Nucleus accumbens (tissue), 56 donors: ENCODE results near the gene UBE2E1.
"Not testable (repeated sequence)": the region's sequence is repeated elsewhere in the genome, so short reads cannot be mapped to it uniquely, and the experiment has no call there.

ENCODE experiments used
- DNase-seq, 56 donors: peaks; one replicate each; lab custom pipeline; 2025; lab: John Stamatoyannopoulos, UW

The UBE2E1 gene

GRCh38 chr3:23912335-23912734 is 106.6 kb downstream of the UBE2E1 start:
- DNase-seq = not testable (repeated sequence)

DNA sequence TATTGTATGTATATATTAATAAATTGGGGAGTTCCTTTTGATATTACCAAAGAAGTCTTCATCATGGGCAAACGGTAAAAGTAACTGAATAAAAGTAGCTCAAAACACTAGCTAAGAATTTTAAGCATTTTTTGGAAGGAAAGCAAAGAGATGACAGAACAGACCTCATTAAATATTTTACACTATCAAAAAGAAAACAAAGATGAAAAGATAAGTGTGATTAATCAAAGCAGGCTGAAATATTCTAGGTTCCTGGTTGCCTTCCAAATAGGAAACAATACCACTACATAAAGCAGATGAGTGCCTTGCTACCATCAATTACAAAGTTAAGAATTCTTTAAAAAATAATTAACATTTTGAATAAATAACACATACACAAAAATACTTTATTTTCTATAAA is 107.4 kb downstream of the UBE2E1 start:
- no peak for DNase-seq

- no peak for DNase-seq
Observed at GRCh38 chr3:23913873-23914743, 108.4 kb downstream of the UBE2E1 start.

DNA sequence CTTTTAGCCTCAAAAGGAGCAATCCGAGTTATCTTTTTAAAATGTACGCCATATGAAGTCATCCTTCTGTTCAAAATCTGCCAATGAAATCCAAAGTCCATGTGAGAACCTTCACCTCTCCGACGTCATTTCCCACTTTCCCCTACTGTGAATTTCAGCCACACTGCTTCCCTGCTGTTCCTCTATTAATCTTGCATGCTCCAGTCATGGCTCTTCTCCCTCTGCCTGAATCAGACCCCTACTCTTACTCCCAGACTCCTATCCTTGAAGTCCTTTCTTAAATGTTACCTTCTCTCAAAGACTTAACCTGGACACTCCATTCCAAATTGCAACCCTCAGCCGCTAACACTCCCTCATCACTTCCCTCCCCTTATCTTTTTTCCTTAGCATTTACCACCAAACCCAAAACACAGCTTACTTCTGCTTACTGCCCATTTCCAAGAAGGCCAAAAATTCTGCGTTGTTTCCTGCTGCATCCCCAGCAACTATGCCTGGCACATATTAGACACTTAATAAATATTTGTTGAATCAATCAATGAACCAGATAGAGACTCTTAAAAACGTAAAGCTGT is 109.9 kb downstream of the UBE2E1 start:
- DNase-seq = peak in 6 of 56 donors; percentile 5 to 10 (median 6)

- DNase-seq = peak in 17 of 56 donors; percentile 34 to 90 (median 59)
Observed at GRCh38 chr3:23916152-23916885, 110.6 kb downstream of the UBE2E1 start.

- DNase-seq = peak; percentile 61 to 98 (median 94)
Observed at GRCh38 chr3:23916886-23917678, 111.3 kb downstream of the UBE2E1 start, which contains the start of the genes NKIRAS1 and RPL15. Gene NKIRAS1 (minus strand): TSS chr3:23916990. CDS start chr3:23910904, 6,086 bp downstream. Gene RPL15 (plus strand): TSS chr3:23917132. CDS start chr3:23917860, 728 bp downstream.

- DNase-seq = peak in 1 of 56 donors; percentile 71
Observed at GRCh38 chr3:23917679-23918303, 112.0 kb downstream of the UBE2E1 start.

- not testable (repeated sequence) for DNase-seq
Observed at GRCh38 chr3:23918331-23918730, 112.6 kb downstream of the UBE2E1 start.

GRCh38 chr3:23919628-23920027 is 113.9 kb downstream of the UBE2E1 start:
- no peak for DNase-seq

- DNase-seq = no peak
Observed at GRCh38 chr3:23920151-23920655, 114.4 kb downstream of the UBE2E1 start.

- no peak for DNase-seq
Observed at GRCh38 chr3:23921052-23921511, 115.3 kb downstream of the UBE2E1 start.

- DNase-seq = no peak
Observed at GRCh38 chr3:23923786-23924185, 118.0 kb downstream of the UBE2E1 start.

- no peak for DNase-seq
Observed at GRCh38 chr3:23926246-23926645, 120.5 kb downstream of the UBE2E1 start.

- DNase-seq = peak in 12 of 56 donors; percentile 3 to 29 (median 15)
Observed at GRCh38 chr3:23926736-23927135, 121.0 kb downstream of the UBE2E1 start.

DNA sequence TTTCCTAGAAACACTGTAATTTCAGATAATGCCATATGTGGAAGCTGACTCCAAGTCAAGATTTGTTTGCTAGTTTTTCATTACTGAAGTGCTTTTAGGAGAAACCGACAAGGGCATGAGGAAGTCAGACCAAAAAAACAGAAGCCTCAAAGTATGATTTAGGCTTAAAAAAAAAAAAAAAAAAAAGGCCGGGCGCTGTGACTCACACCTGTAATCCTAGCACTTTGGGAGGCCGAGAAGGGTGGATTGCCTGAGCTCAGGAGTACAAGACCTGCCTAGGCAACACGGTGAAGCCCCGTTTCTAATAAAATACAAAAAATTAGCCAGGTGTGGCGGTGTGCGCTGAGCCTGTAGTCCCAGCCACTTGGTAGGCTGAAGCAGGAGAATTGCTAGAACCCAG is 122.8 kb downstream of the UBE2E1 start:
- DNase-seq = no peak

- no peak for DNase-seq
Observed at GRCh38 chr3:23931597-23931996, 125.8 kb downstream of the UBE2E1 start.

GRCh38 chr3:23932571-23932970 is 126.8 kb downstream of the UBE2E1 start:
- DNase-seq = no peak

GRCh38 chr3:23934253-23934652 is 128.5 kb downstream of the UBE2E1 start:
- DNase-seq = no peak

DNA sequence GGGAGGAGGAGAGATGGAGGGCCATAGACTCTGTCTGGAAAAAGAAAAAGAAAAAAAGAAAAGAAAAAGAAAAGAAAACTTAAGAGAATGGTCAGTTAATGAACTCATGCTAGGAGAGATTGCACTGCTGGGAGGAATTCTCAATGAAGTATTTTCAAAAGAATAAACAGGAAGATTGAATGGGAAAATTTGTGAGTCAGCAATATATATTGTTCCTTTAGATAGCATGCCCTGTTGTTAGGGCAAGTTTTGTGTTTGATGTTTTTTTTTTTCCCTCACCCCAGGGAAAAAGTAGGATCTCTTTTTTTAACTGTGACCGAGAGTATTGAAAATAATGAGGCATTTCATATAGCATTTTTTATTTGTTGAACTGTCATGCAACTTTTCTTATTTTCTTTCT is 131.5 kb downstream of the UBE2E1 start:
- no peak for DNase-seq
